SU-DHL-6 (cell line): ENCODE measurements around the gene CYP11A1.

Experiments used
- H2AFZ ChIP-seq: fragments of 200-600 bp; sonication (generic); 2 replicates; pipeline ENCODE4 v1.6.1; 2014; ENCODE audit warnings: low read depth, mild to moderate bottlenecking, moderate library complexity, mixed read lengths, antibody characterized with exemption, low read length; ENCODE audit not compliant: severe bottlenecking
- H3F3A ChIP-seq: fragments of 200-600 bp; shearing (Covaris generic); 2 replicates; pipeline ENCODE4 v1.6.0; 2016; ENCODE audit warnings: antibody characterized with exemption, mild to moderate bottlenecking; ENCODE audit not compliant: insufficient read depth
- H3K27ac ChIP-seq: fragments of 200-600 bp; sonication (generic); 2 replicates; pipeline ENCODE4 v1.5.1; 2016; ENCODE audit warnings: low read depth, mild to moderate bottlenecking, low read length, moderate library complexity, mixed read lengths
- H3K27me3 ChIP-seq: fragments of 200-600 bp; sonication (generic), shearing (Covaris generic); 2 replicates; pipeline ENCODE4 v1.6.0; 2014; ENCODE audit warnings: mild to moderate bottlenecking, low read length
- H3K36me3 ChIP-seq: fragments of 200-600 bp; sonication (generic); 2 replicates; pipeline ENCODE4 v1.6.1; 2014; ENCODE audit warnings: mild to moderate bottlenecking, low read length, mixed read lengths
- H3K4me2 ChIP-seq: fragments of 300-600, 200-600 bp; shearing (Covaris generic), sonication (generic); 2 replicates; pipeline ENCODE4 v1.6.0; 2014; ENCODE audit warnings: low read length, low read depth, mild to moderate bottlenecking; ENCODE audit not compliant: poor library complexity, severe bottlenecking
- H3K4me3 ChIP-seq: fragments of 200-600 bp; sonication (generic); 2 replicates; pipeline ENCODE4 v1.5.1; 2014; ENCODE audit warnings: antibody characterized with exemption, low read length, mild to moderate bottlenecking, mixed read lengths; ENCODE audit not compliant: insufficient read depth, poor library complexity, severe bottlenecking
- H3K79me2 ChIP-seq: fragments of 200-600 bp; sonication (generic); 2 replicates; pipeline ENCODE4 v1.6.1; 2014; ENCODE audit warnings: mild to moderate bottlenecking, low read length, moderate library complexity; ENCODE audit not compliant: insufficient read depth
- H3K9ac ChIP-seq: fragments of 200-600 bp; sonication (generic); 2 replicates; pipeline ENCODE4 v1.7.0; 2014; ENCODE audit warnings: mild to moderate bottlenecking, low read length
- H3K9me2 ChIP-seq: fragments of 200-600 bp; sonication (generic); replicated peaks from 2 replicates; pipeline ENCODE4 v1.6.1; 2014; ENCODE audit warnings: low read length; ENCODE audit not compliant: insufficient read depth
- H3K9me3 ChIP-seq: fragments of 200-600 bp; sonication (generic); 2 replicates; pipeline ENCODE4 v1.6.1; 2014; ENCODE audit warnings: low read length, mixed read lengths; ENCODE audit not compliant: insufficient read depth
- H4K20me1 ChIP-seq: fragments of 200-600 bp; sonication (generic); 2 replicates; pipeline ENCODE4 v1.6.1; 2014; ENCODE audit warnings: low read depth, mild to moderate bottlenecking, antibody characterized with exemption, low read length, moderate library complexity, mixed read lengths
- CTCF ChIP-seq: fragments of 200-600 bp; sonication (generic); IDR thresholded peaks from one replicate; pipeline ENCODE4 v1.5.1; 2017; ENCODE audit warnings: antibody characterized with exemption, mild to moderate bottlenecking, low read length, moderate library complexity; ENCODE audit not compliant: insufficient read depth, poor library complexity, severe bottlenecking
- EZH2phosphoT487 ChIP-seq: fragments of 200-600 bp; sonication (generic), shearing (Covaris generic); conservative IDR thresholded peaks from 2 replicates; pipeline ENCODE4 v1.6.1; 2018; ENCODE audit warnings: mild to moderate bottlenecking, antibody characterized with exemption, low read length, moderate library complexity, mixed read lengths

Gene CYP11A1

GRCh38 chr15:74319138-74319460 lies 48.3 kb downstream of the CYP11A1 start:
- Histone ChIP-seq H3K9me3 (no peaks in the 10 kb centered on the region), H3K27me3 (no peaks in the 10 kb centered on the region), H3K9me2 (no peaks in the 10 kb centered on the region), H3K79me2 (no peaks in the 10 kb centered on the region), H3K4me3 (no peak overlapping the region), H2AFZ (no peak overlapping the region), H4K20me1 (no peaks in the 10 kb centered on the region), H3F3A (no peaks in the 10 kb centered on the region), H3K36me3 (no peaks in the 10 kb centered on the region), H3K27ac (no peak overlapping the region), H3K4me2 (no peak overlapping the region), H3K9ac (no peak overlapping the region)
- TF ChIP-seq EZH2phosphoT487: no peak
- TF ChIP-seq CTCF: no peak

- no peaks in the 10 kb centered on the region for H3K36me3 ChIP-seq
- H3K9me3 ChIP-seq: no peaks in the 10 kb centered on the region
- H3K9ac ChIP-seq: no peak overlapping the region
- H3F3A ChIP-seq: no peaks in the 10 kb centered on the region
- H3K79me2 ChIP-seq: no peaks in the 10 kb centered on the region
- no peak overlapping the region for H3K4me3 ChIP-seq
- H2AFZ ChIP-seq: no peak overlapping the region
- no peaks in the 10 kb centered on the region for H3K9me2 ChIP-seq
- no peaks in the 10 kb centered on the region for H3K27me3 ChIP-seq
- no peaks in the 10 kb centered on the region for H4K20me1 ChIP-seq
- H3K27ac ChIP-seq: no peak overlapping the region
- H3K4me2 ChIP-seq: no peak overlapping the region
- TF ChIP-seq CTCF (no peak), EZH2phosphoT487 (no peak)
Observed at GRCh38 chr15:74318376-74319137, 48.9 kb downstream of the CYP11A1 start.

GRCh38 chr15:74317820-74318375 lies 49.5 kb downstream of the CYP11A1 start:
- Histone ChIP-seq H3K4me2 (no peak overlapping the region), H3K9me2 (no peaks in the 10 kb centered on the region), H3K27ac (no peak overlapping the region), H3K27me3 (no peaks in the 10 kb centered on the region), H3K79me2 (no peaks in the 10 kb centered on the region), H3K9ac (no peak overlapping the region), H3K4me3 (no peak overlapping the region), H3K36me3 (no peaks in the 10 kb centered on the region), H3K9me3 (no peaks in the 10 kb centered on the region), H3F3A (no peaks in the 10 kb centered on the region), H2AFZ (no peak overlapping the region), H4K20me1 (no peaks in the 10 kb centered on the region)
- TF ChIP-seq CTCF (no peak), EZH2phosphoT487 (no peak)
